Hematopoietic multipotent progenitor cell treated with erythropoietin and hydrocortisone succinate and interleukin-3 and kit ligand, for 17 days (in vitro differentiated cells): ENCODE results near the gene AICDA.

Experiments
- DNase-seq: peaks from one replicate; pipeline ENCODE4 v3.0.0-alpha.2; 2015; ENCODE audit warnings: low spot score

AICDA gene

DNA sequence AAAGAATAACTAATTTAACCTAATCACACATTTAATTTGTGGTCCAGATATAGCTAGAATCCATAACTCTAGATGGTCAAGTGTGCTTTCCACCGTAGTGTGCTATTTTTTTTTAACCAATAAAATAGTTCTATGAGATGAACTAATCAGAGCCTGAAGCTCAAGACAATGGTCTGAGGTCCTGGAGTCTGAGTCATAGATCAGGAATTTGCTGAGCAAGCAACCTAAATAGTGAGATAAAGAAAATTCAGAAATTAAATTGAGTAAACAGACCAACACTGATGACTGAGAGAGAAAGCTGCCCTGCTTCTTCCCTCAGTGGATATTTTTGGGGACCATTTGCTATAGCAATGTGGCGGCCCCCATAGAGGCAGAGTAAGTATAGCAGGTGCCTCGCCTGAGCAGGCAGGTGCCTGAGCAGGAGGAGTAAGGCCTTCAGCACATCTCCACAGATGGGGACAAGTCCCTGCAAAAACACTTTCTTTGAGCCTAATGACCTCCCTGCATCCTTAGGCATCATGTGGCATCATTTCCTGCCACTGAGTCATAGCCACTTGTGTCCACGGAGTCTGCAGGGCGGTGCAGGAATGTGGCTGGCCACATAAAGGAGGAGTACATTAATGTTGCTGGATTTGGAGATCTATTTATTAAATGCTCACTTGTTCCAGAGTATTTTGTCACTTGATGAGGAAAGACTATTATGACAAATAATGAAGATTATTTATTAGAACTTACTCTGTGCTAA lies 58.0 kb downstream of the AICDA start:
- DNase-seq, result no peak

DNA sequence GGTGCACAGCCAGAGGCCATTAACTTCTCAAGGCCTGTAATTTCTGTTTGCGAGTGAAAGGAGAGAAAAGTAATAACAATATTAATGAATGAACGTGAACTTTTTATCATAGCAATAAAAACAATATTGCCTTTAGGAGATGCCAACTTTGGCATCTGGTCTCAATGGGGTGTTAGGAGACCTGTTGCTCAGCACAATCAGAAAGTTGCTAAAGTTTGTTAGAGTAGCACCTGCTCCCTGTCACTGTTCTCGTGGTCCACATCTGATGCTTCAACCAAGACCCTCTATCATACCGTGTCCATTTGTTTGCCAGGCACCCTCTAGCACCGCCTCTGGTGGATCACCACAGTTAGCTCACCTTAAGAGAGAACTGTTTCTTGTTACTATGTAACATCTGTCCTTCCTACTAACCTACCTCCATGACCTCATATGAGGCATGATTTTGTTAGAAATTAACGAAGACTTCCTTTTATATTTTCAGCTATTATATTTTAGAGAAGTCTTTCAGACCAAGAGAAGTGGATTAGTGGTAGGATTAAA lies 59.5 kb downstream of the AICDA start:
- DNase-seq, result no peak
